Spleen (tissue), 7 donors: ENCODE data around the gene RPL7A.

Source experiments
- POLR2AphosphoS5 ChIP-seq, 3 donors: sonication (generic); formaldehyde crosslinking; IDR thresholded peaks; one replicate each; pipeline ENCODE4 v1.5.1; 2017; ENCODE audit warnings: antibody characterized with exemption in 3 of 3
- TF ChIP-seq, protein P1 (sequence below), 11 experiments: fragments of 200-600 bp in 7 of 11; fragments of 450-650 bp in 4 of 11; sonication (generic) in 4 of 11; IDR thresholded peaks in 8 of 11; conservative IDR thresholded peaks in 3 of 11; 1 replicate in 7 of 11; 2 replicates in 4 of 11; pipeline versions ENCODE4 v1.4.0 to v1.8.0; 2016 to 2021; ENCODE audit warnings: antibody characterized with exemption in 11 of 11, inconsistent platforms in 4 of 11, mild to moderate bottlenecking in 1 of 11
- donor health status: DM: no; HTN: no; CAD: no; lungs with moderate emphysema.
- donor health status: DM: no; HTN: no; CAD: no.
- donor health status: DM: no; HTN: no; CAD: no.

DNA sequence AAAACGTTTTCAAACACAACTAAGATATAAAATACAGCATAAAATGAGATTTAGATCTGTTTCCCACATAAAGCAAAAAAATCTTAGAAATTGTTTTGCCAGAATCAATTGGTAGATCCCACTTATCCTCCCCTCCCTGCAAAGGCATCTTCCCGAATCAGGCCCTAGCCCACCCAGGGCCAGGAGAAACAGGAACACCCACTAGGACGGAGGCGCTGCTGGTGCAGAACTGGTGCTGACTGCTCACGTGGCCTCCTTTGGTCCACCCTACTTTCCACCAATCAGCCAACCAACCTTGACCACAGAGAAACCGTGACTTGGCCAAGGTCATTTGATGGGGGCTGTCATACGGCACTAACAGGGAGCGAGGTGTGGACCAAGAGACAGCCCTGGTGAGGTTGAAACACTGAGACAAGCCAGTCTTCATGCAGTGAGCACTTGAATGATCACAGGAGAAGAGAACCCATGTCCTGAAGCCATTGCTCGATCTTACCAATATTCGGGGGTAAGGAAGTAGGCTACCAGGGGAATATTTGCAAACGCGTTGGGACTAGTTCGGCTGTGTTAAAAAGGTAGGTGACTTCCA lies 13.6 kb downstream of the RPL7A start:
- peak in 1 of 3 donors; percentile 26 for TF ChIP-seq POLR2AphosphoS5 (IDR thresholded peaks at IDR 0.05)
- TF ChIP-seq, protein P1, sequence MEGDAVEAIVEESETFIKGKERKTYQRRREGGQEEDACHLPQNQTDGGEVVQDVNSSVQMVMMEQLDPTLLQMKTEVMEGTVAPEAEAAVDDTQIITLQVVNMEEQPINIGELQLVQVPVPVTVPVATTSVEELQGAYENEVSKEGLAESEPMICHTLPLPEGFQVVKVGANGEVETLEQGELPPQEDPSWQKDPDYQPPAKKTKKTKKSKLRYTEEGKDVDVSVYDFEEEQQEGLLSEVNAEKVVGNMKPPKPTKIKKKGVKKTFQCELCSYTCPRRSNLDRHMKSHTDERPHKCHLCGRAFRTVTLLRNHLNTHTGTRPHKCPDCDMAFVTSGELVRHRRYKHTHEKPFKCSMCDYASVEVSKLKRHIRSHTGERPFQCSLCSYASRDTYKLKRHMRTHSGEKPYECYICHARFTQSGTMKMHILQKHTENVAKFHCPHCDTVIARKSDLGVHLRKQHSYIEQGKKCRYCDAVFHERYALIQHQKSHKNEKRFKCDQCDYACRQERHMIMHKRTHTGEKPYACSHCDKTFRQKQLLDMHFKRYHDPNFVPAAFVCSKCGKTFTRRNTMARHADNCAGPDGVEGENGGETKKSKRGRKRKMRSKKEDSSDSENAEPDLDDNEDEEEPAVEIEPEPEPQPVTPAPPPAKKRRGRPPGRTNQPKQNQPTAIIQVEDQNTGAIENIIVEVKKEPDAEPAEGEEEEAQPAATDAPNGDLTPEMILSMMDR (IDR thresholded peaks at IDR 0.05 in 8 of 11, conservative IDR thresholded peaks at IDR 0.05 in 3 of 11), result no peak
